ENCODE measurements around the gene CYBB.
"Not testable (repeated sequence)": the region's sequence is repeated elsewhere in the genome, so short reads cannot be mapped to it uniquely, and the experiment has no call there.

The CYBB gene

GRCh38 chrX:37779857-37780256, at the start of gene CYBB:
CYBB (plus strand) TSS chrX:37780059; CDS start chrX:37780078, 19 bp downstream.
- DNase-seq = no peak

GRCh38 chrX:37745354-37745753, 34.5 kb upstream of the CYBB start:
- peak; percentile 77 for DNase-seq

- DNase-seq = no peak
These were observed 34.0 kb upstream of the CYBB start for GRCh38 chrX:37745835-37746217.

GRCh38 chrX:37746218-37746941, 33.5 kb upstream of the CYBB start:
- no peak for DNase-seq

- no peak for DNase-seq
These were observed 32.9 kb upstream of the CYBB start for GRCh38 chrX:37746951-37747350.

- DNase-seq = no peak
These were observed 27.6 kb upstream of the CYBB start for GRCh38 chrX:37752281-37752680.

GRCh38 chrX:37752936-37753335, 26.9 kb upstream of the CYBB start:
- no peak for DNase-seq

GRCh38 chrX:37753384-37753783, 26.5 kb upstream of the CYBB start:
- no peak for DNase-seq

- DNase-seq = no peak
These were observed 25.3 kb upstream of the CYBB start for GRCh38 chrX:37754516-37754915.

- no peak for DNase-seq
These were observed 24.8 kb upstream of the CYBB start for GRCh38 chrX:37755025-37755424.

GRCh38 chrX:37757082-37757481, 22.8 kb upstream of the CYBB start:
- no peak for DNase-seq

GRCh38 chrX:37759351-37759750, 20.5 kb upstream of the CYBB start:
- no peak for DNase-seq

GRCh38 chrX:37759878-37760418, 19.9 kb upstream of the CYBB start:
- DNase-seq = no peak

- DNase-seq = no peak
These were observed 16.5 kb upstream of the CYBB start for GRCh38 chrX:37763400-37763799.

- DNase-seq = no peak
These were observed 14.4 kb upstream of the CYBB start for GRCh38 chrX:37765507-37765906.

- DNase-seq = no peak
These were observed 12.4 kb upstream of the CYBB start for GRCh38 chrX:37767430-37767829.

GRCh38 chrX:37768866-37769265, 11.0 kb upstream of the CYBB start:
- DNase-seq = not testable (repeated sequence)

GRCh38 chrX:37776283-37776986, 3.4 kb upstream of the CYBB start:
- DNase-seq = no peak

GRCh38 chrX:37776987-37777325, 2.9 kb upstream of the CYBB start:
- DNase-seq = no peak

- no peak for DNase-seq
These were observed 1.2 kb downstream of the CYBB start for GRCh38 chrX:37781081-37781480.

- DNase-seq = no peak
These were observed 2.0 kb downstream of the CYBB start for GRCh38 chrX:37781814-37782213.

GRCh38 chrX:37782359-37782758, 2.5 kb downstream of the CYBB start:
- DNase-seq = no peak

GRCh38 chrX:37783305-37783704, 3.4 kb downstream of the CYBB start:
- no peak for DNase-seq

- DNase-seq = no peak
These were observed 5.7 kb downstream of the CYBB start for GRCh38 chrX:37785569-37785968.
